ENCODE results near the gene SYCP2L.
"Not testable (repeated sequence)": the region's sequence is repeated elsewhere in the genome, so short reads cannot be mapped to it uniquely, and the experiment has no call there.

The SYCP2L gene

DNA sequence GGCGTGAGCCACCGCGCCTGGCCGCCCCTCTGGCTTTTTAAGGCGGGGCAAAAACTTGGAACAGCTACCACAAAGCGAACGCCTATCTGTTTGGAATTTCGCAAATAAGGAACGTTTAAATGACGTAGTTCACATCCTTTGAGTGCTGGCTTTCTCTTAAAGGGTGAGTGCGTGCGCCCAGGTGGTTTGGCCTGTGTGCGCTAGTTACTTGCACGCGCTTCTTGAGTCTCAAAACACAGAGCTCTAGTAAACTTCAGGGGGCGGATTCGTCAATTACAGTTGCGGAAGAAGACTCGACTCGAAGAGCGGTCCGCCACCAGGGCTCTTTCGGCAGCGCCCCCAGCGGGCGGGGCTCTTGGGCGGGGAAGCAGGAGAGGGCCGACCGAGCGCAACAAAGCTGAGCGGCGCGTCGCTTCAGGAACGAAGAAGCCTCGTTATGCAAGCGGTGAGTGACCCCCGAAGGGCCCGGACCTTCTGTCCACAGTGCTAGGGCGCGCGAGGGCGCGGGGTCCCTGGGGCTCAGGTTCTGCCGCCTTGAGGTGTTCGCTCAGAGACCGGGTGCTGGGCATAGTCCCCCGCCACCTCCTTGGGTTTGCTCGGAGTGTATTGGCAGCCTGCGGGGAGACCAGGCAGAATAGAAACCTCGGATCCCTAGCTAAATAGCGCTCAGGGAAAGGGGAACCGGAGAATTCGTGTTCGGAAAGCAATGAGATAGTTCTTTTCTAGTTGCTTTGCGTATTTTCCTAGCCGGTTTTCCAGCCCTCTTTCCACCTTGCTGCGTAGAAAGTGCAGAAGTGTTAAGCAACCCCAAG is at the start of gene SYCP2L:
Gene SYCP2L (plus strand): TSS at position 362 of the 812 bp plus-strand sequence. CDS start 75 bp downstream, at position 437.
- DNase-seq: peak; percentile 4

DNA sequence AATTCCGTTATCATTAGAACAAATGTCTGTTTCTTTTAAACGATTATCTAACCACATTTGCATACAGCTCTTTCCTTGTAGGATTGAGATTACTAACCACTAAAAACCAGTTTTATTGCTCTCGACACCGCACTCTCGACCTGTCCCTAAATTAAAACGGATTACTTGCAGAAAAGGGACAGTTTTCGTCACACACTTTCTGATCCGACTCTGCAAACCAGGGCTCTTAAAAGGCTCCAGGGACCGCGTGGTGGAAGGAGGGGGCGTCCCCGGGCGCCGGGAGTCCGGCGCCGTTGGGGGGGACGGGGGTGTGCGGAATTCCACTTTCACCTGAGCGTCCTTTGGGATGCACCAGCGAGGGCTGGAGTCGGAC is 49.2 kb upstream of the SYCP2L start:
- DNase-seq: no peak

DNA sequence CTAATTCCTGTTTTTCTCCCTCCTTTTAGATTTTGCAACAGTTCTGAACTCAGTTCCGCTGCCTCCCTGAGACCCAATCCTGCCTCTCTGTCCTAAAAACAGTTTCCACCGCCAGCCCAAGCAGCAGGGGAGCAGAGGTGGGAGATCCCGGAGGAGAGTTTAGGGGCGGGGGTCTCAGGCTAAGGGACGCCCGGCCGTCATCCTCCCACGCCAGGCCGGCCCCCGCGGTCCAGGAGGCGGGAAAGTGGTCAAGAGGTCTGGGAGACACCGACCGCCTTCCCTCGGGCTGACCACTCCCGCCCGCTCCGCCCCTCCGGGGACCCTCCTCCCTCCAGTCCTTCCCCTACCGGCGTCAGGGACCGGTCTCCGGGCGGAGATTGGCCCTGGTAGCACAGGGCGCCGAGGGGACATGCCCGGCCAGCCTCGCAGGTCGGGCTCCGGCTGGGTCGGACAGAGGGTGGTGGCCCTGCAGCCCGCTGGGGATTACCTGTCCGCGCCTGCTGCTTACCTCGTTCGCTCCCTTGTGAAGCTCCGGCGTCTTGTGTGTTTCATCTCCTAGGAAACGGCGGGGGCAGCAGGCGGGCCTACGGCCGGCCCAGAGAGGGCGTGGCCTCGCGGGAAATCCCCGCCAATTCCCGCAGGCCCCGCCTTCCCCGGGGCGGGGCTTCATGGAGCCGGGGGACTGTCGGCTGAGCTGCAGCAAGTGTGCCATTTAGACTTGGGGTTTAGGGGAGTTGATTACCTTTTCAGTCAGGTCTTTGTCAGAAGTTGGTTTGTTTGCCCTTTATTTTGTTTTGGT is 48.7 kb upstream of the SYCP2L start, which contains the start of gene MAK:
Gene MAK (minus strand): TSS at position 545 of the 799 bp plus-strand sequence. CDS start 7,891 bp downstream, outside the sequence.
- peak; percentile 80 for DNase-seq

DNA sequence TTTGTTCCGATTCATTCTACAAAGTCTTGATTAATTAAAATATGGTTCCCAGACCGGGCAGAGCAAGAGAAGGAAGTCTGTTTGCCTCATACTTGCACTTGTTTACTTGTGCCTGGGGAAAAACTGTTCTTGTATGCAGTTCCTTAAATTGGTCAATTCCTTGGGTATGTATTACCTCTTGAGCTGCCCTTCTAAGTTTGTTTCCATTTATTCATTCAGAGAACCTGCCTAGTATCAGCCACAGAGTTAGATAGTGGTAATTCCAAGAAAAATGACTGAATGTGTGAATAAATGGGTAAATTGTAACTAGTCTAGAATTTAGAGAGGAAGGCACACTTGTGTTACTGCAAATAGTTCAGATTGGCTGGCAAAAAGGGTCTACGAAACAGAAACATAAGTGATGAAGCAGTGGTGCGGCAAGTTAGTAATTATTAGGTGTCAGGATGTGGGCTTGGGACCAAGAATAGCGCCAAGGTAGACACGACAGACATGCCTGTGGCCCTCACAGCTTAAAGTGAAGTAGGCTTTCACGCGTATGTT is 48.0 kb upstream of the SYCP2L start:
- no peak for DNase-seq

DNA sequence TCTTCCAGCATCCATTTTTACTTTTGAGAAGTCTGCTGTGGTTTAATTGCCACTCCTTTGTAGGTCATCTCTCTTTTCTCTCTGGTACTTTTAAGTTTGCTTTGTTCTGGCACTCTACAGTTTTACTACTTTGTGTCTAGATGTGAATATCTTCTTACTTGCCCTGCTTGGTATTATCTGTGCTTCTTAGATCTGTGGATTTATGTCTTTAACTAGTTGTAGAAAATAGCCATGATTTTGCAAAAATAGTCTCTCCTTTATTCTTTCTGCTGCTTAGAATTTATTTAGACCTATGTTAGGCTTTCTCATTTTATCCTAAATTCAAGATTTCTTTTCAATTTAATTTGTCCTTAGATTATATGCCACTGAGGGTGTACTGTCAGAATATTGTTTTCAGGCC is 43.3 kb upstream of the SYCP2L start:
- DNase-seq: no peak

DNA sequence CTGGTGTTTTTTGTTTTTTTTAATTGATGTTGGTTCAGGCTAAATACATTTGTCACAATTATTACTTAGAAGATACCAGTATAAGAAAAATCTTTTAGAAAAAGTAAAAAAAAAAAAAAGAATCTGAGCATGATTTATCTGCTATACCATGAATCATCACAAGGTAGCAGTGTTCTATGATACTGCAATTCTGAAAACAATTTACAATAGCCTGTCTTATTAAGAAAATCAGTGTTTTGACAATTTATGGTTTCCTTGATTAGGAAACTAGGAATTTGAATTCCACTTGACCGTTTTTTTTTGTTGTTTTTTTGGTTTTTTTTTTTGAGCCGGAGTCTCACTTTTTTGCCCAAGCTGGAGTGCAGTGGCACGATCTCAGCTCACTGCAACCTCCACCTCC is 39.2 kb upstream of the SYCP2L start:
- DNase-seq: no peak

DNA sequence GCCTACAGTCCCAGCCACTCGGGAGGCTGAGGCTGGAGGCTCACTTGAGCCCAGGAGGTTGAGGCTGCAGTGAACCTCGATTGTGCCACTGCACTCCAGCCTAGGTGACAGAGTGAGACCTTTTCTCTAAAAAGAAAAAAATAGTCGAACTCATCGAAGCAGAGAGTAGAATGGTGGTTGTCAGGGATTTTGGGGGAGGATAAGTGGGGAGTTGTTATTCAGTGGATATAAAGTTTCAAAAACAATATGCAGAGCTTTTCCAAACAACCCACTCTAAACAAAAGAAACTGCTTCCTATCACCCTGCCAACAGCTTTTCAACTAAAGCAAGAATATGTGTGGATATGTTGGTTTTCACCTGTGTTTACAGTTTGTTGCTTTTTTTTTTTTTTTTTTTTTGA is 37.0 kb upstream of the SYCP2L start:
- no peak for DNase-seq

DNA sequence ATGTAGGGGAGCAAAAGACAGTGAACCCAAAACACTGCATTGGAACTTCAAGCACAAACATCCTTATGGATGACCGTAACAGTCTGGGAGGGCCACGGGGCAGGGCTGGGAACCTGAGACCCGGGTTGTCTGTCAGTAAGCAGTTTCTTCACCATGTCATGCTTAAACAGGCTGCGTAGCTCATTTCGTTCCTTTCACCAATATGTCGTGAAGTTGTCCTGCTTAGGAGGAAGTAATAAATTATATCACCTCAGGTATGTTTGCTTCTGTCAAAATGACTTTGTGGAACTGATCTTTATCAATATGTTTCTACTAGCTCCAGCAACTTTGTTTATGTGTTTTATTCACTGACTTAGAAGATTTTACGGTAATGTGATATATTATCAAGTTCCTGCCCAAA is 36.1 kb upstream of the SYCP2L start:
- DNase-seq: no peak

DNA sequence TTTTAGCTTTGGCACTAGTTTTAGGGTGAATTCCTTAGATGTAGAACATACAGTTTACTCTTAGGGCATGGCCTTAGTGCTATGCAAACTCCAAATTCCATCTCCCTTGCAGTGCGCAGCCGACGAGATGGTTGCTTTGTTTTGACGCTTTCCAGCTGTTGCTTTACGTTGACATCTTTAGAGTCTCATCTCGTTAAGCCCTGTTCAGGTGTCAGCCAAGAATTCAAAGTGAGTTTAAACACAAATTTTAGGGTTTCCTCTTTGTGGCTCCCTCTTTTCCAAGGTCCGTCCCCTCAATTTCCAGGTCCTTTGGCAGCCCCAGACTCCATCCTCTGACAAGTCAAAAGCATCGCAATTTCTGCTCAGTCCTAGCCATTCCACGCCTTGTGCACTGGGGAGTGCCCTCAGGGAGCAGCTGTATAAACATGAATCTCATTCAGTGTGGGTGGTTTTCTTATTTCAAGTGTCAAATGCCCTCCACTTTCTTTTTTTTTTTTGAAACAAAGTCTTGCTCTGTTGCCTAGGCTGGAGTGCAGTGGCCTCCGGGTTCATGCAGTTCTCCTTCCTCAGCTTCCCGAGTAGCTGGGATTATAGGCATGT is 34.4 kb upstream of the SYCP2L start:
- DNase-seq: no peak

DNA sequence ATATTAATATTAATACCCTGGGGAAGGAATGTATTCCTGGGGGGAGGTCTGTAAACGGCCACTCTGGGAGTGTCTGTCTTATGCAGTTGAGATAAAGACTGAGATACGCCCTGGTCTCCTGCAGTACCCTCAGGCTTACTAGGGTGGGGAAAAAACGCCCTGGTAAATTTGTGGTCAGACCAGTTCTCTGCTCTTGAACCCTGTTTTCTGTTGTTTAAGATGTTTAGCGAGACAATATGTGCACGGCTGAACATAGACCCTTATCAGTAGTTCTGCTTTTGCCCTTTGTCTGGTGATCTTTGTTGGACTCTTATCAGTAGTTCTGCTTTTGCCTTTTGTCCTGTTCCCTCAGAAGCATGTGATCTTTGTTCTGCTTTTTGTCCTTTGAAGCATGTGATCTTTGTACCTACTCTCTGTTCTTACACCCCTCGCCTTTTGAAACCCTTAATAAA is 33.0 kb upstream of the SYCP2L start:
- not testable (repeated sequence) for DNase-seq

DNA sequence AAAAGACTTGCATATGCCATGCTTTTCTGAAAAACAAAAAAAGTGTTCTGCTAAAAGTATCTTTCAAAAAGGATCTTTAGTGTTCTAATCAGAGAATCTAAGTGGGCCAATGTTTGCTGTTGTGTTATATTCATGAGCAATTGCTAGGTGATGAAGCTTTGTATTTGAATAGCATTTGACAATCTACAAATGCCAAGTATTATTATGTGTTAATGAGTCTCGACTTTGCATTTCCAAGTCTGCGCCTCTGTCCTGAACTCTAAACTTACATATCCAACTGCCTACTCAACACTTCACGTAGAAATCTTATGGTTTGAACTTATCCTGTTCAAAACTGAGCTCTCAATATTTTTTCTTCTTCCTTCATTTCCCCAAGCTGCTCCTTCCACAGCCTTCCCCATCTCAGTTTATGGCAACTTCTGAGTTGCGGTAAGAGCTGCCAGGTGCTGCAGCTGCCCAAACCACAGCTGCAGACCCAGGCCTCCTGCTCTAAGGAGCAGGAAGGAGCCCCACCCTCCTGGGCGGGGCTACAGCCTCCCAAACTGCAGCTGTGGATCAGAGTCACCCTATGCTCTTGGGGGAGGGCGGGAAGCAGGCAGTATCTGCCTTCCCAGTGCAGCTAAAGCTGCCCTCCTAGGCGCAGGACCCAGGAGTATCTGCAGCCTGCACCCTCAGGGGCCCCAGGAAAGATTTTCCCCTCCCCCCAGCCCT is 31.8 kb upstream of the SYCP2L start:
- DNase-seq: no peak

DNA sequence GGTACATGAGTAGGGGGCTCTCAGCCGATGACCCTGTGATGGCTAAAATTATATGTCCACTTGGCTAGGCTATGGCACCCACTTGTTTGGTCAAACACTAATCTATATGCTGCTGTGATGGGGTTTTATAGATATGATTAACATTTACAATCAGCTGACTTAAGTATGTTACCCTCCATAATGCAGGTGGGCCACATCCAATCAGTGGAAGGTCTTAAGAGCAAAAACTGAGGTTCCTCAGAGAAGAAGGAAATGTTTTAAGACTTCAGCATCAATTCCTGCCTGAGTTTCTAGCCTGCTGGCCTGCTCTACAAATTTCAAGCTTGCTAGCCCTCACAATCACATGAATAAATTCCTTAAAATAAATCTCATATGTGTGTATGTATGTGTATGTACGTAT is 29.6 kb upstream of the SYCP2L start:
- DNase-seq: no peak

DNA sequence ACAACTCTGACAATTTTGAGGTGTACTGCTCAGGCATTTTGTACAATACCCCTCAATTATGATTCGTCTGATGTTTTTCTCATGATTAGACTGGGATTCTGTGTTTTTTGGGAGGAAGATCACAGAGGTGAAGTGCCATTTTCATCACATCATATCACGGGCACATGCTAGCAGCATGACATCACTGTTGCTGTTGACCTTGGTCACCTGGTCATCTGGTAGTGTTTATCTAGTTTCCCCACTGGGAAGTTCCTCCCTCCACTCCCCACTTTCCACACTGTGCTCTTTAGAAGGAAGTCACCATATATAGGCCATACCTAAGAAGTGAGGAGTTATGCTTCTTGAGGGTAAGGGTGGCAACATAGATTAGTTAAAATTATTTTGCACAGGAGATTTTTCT is 25.8 kb upstream of the SYCP2L start:
- DNase-seq: no peak

DNA sequence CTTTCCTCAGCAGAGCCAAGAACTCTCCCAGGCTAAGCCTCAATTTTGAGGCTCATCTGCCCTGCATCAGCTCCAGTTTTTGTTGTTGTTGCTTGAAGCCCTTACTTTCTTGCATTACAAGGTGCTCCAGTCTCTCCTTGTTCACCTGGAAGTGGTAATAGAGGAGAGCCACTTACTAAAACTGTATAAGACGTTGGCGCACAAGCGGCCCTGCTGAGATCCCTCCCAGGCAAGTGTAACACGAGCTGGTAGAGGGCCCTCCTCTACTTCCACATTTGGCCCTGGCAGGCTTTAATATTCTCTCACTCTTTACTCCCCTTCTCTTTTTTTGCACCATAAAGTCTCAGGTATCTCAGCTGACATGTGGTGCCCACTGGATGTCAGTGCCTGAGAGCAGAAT is 24.5 kb upstream of the SYCP2L start:
- DNase-seq: no peak

DNA sequence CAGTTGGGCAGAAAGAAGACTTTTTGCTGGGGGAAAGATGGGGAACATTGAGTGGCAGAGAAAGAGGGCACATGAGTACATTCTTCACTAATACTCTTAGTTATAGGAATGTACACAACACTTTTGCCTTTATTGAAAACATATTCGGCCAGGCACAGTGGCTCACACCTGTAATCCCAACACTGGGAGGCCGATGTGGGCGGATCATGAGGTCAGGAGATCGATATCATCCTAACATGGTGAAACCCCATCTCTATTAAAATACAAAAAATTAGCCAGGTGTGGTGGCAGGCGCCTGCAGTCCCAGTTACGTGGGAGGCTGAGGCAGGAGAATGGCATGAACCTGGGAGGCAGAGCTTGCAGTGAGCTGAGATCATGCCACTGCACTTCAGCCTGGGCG is 23.8 kb upstream of the SYCP2L start:
- not testable (repeated sequence) for DNase-seq

DNA sequence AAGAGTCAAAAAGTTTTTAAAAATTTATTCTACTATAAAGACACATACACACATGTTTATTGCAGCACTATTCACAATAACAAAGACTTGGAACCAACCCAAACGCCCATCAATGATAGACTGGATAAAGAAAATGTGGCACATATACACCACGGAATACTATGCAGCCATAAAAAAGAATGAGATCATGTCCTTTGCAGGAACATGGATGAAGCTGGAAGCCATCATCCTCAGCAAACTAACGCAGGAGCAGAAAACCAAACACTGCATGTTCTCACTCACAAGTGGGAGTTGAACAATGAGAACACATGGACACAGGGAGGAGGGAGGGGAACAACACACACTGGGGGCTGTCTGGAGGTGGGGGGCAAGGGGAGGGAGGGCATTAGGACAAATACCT is 20.1 kb upstream of the SYCP2L start:
- not testable (repeated sequence) for DNase-seq

DNA sequence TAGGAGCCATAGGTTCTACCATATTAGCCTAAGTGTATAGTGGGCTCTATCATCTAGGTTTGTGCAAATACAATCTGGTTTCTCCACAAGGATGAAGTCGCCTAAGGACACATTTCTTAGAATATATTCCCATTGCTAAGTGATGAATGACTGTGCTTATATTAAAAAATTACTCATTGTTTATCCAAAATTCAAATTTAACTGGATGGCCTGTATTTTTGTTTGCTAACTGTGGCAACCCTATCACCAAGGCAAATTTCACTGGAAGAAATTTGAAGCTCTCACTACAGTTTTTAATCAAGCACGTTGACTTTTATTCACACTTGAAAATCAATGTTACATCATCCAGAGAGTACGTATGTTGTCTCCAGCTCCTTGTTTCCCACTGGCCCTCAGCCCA is 18.9 kb upstream of the SYCP2L start:
- DNase-seq: no peak

DNA sequence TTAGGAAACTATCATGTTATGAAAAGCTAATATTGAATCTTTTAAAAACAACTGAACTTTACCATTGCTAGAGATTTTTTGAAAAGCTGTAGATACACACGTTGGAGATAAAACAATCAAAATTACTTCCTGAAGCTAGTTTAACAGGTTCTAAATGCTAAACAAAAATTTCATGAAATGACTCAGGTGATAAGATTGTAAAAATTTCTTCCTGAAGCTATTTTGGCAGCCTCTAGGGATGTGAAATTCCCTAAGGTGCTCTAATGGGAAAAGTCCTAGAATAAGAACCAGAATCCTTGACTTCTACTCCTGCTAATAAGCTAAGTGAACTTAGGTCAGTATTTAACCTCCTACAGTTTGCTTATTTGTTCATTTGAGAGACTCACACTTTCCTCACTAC is 13.5 kb upstream of the SYCP2L start:
- DNase-seq: no peak

DNA sequence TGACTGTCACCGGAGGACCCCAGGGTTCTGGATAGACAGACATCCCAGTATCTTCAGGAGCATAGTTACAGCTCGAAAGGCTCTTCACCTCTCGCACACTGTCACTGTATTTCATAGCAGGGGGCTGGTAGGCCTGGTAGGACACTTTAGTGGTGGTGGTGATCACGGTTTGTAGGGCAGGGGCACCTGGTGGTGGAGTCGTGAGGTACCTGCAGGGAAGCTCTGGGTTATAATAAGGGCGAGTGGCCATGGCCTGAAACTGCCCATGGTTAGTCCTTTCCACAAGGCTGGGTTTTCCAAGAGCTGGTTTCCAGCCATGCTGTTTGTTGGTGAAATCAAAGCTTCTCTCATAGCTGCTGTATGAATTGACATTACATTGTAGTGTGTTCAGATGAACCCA is 12.6 kb upstream of the SYCP2L start:
- no peak for DNase-seq

DNA sequence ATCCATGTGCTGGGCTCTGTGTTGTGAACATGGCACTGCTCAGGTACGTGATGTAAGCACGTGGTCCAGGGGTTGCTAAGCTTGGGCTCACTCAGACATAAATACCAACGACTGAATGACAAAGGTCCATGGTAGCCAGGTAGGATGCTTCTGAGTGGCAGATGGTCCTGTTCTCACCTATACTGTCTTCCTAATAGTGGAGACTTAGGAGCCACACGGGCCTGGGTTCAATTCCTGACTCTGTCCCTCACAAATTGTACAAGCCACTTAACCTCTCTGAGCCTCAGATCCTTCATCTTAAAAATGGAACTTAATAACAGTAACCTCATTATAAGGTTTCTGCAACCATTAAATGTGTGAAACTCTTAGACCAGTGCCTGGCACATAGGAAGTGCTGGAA is 11.8 kb upstream of the SYCP2L start:
- DNase-seq: no peak

DNA sequence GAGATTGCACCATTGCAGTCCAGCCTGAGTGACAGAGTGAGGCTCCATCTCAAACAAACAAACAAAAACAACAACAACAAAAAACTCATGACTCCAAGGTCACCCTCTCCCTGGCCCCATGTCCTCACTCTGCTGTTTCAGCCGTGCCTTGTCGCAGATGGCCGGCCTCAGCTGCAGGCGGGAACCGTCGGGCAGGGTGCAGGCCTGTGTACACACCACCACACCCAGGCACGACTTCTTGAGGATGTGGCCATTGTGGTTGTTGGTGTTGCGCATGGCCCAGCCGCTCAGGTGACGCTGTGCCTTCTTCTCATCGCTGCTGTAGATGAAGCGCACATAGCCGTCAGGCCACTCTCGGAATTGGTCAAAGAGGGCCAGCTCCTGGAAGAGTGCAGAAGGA is 9.8 kb upstream of the SYCP2L start:
- DNase-seq: no peak

DNA sequence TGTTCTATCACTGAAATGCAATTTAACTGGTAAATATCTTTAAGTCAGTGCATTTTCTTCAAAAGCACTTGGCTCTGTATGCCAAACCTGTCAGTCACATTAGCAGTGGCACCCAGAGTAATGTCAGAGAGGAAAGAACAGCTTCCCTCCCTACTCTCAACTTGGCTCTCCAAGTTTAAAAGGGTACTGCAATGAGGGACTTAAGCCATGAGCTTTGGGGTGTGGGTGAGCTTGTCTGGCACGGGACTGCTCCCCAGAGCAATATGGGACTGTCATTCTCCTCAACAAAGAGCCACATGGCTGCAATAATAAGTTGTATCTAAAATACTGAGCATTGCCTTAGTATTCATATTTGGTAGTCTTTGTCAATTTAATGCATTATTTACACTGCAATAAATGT is 9.0 kb upstream of the SYCP2L start:
- no peak for DNase-seq

DNA sequence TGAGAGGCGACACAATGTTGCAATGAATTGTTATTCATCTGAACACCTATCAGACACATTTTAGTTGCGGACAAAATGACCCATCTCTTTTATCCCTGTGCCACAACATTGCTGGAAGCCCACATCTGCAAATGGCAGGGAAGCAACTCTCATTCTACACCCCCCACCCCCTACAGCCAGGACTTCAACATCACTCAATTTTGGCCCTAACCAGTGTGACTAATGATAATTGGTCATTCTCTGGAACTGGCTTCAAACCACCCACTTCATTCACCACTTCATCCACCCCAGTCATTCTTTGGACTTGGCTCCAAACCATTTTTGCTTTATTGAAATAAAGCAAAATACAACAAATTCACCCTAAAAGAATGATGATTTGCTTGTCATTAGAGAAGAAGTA is 6.5 kb upstream of the SYCP2L start:
- no peak for DNase-seq

Data from NCI-H2171 (cell line).